Gastrocnemius medialis (tissue), 4 donors: ENCODE results near the gene CHMP6. TPM values are rescaled to one million over a fixed set of nuclear protein-coding genes. Genes with fewer than 3 reads are reported as not detected.

ENCODE experiments used
- ATAC-seq, 2 donors: fragments of 150-250 bp; one replicate each; pipeline ENCODE4 v1.9.1; 2016
- DNase-seq, 2 donors: peaks; one replicate each; pipeline ENCODE4 v3.0.0-alpha.2; 2019
- H3K27ac ChIP-seq, 4 donors: fragments of 200-600 bp; sonication (generic); 1 replicate in 1 of 4; 2 replicates in 3 of 4; pipeline ENCODE4 v1.5.1; 2016 to 2018; ENCODE audit warnings: mild to moderate bottlenecking in 2 of 4, moderate library complexity in 1 of 4
- H3K27me3 ChIP-seq, 3 donors: fragments of 200-600 bp; sonication (generic) in 2 of 3; 1 replicate in 1 of 3; 2 replicates in 2 of 3; pipeline versions ENCODE4 v1.5.1 to v1.6.0; 2016 to 2019; ENCODE audit warnings: mild to moderate bottlenecking in 1 of 3, moderate library complexity in 1 of 3
- H3K36me3 ChIP-seq, 2 donors: fragments of 200-600 bp; sonication (generic) in 1 of 2; one replicate each; pipeline ENCODE4 v1.5.1; 2017 to 2018
- H3K4me1 ChIP-seq, 2 donors: fragments of 200-600 bp; sonication (generic) in 1 of 2; one replicate each; pipeline ENCODE4 v1.5.1; 2016 to 2017; ENCODE audit warnings: mild to moderate bottlenecking in 2 of 2
- H3K4me3 ChIP-seq, 4 donors: fragments of 200-600 bp; sonication (generic) in 3 of 4; 1 replicate in 1 of 4; 2 replicates in 3 of 4; pipeline ENCODE4 v1.5.1; 2016 to 2019; ENCODE audit warnings: mild to moderate bottlenecking in 2 of 4
- H3K9me3 ChIP-seq, 3 donors: fragments of 200-600 bp; sonication (generic) in 2 of 3; 1 replicate in 1 of 3; 2 replicates in 2 of 3; pipeline ENCODE4 v1.5.1; 2016 to 2019
- CTCF ChIP-seq, 5 experiments: fragments of 450-650 bp in 3 of 5; fragments of 200-600 bp in 2 of 5; sonication (generic) in 2 of 5; IDR thresholded peaks in 4 of 5; conservative IDR thresholded peaks in 1 of 5; 1 replicate in 4 of 5; 2 replicates in 1 of 5; pipeline ENCODE4 v1.5.1; 2016 to 2019; ENCODE audit warnings: antibody characterized with exemption in 5 of 5, mild to moderate bottlenecking in 3 of 5, moderate library complexity in 3 of 5
- POLR2A ChIP-seq, 2 donors: fragments of 450-650 bp; IDR thresholded peaks; one replicate each; pipeline ENCODE4 v1.6.1; 2017; ENCODE audit warnings: antibody characterized with exemption in 2 of 2, mild to moderate bottlenecking in 2 of 2, moderate library complexity in 2 of 2
- in situ Hi-C, 4 donors: fragments of 200-750 bp; cut with MboI; loops; one replicate each; pipeline versions ENCODE4 v1.15.0 to v1.8.0; 2017; ENCODE audit warnings: low sequenced_read_pairs in 4 of 4
- intact Hi-C: fragments of 100-400 bp; cut with DNase I; formaldehyde crosslinking; loops from one replicate; pipeline ENCODE4 v1.15.1; 2023; ENCODE audit warnings: low total_unique reads
- total RNA-seq, 4 donors: library from RNA; depleted of rRNA; stranded (reverse); fragments of >200 nt; gene quantifications; one replicate each; pipeline versions ENCODE4 v1.1.0 to v1.2.3, GENCODE V29; 2016

The CHMP6 gene
- total RNA-seq, 4 donors from 2014 or later = 29.8 to 33.3 (median 33.0) TPM

GRCh38 chr17:81048827-81049371 is 57.3 kb downstream of the CHMP6 start:
- DNase-seq = no peak
- H3K4me3 ChIP-seq = no peak overlapping the region
- no peak for TF ChIP-seq POLR2A (IDR thresholded peaks at IDR 0.05)
- H3K27me3 ChIP-seq = no peaks in the 10 kb centered on the region
- no peaks in the 10 kb centered on the region for H3K36me3 ChIP-seq
- H3K4me1 ChIP-seq = peaks cover 20 to 22% of the 10 kb centered on the region in 2 donors
- in situ Hi-C loops = no loop called here
- ATAC-seq = no peak
- no peaks in the 10 kb centered on the region for H3K9me3 ChIP-seq
- peak overlapping the region in 2 of 4 donors; percentile 72 to 74 for H3K27ac ChIP-seq
- intact Hi-C loops = no loop called here

- H3K27me3 ChIP-seq = no peaks in the 10 kb centered on the region
- peak overlapping the region in 1 of 4 donors; percentile 19 for H3K4me3 ChIP-seq
- in situ Hi-C loops = no loop called here
- DNase-seq (no peak), ATAC-seq (no peak)
- H3K27ac ChIP-seq = peak overlapping the region; percentile 52 to 74 (median 72)
- intact Hi-C loops = no loop called here
- TF ChIP-seq POLR2A (IDR thresholded peaks at IDR 0.05) = no peak
- no peak for TF ChIP-seq CTCF (IDR thresholded peaks at IDR 0.05 in 4 of 5, conservative IDR thresholded peaks at IDR 0.05 in 1 of 5)
- H3K4me1 ChIP-seq = peaks cover 17 to 18% of the 10 kb centered on the region in 2 donors
- no peaks in the 10 kb centered on the region for H3K9me3 ChIP-seq
- no peaks in the 10 kb centered on the region for H3K36me3 ChIP-seq
Observed at GRCh38 chr17:81049372-81049911, 57.8 kb downstream of the CHMP6 start.

Other genes starting within 250 kb of the CHMP6 start
- 10 to 100 TPM in 3 of 4 donors, 1 to 10 TPM in 1; 7.3 to 36.1 (median 15.4) TPM for gene BAIAP2, start 43.3 kb downstream of the CHMP6 start, total RNA-seq
- gene PVALEF, start 173.7 kb downstream of the CHMP6 start, total RNA-seq = not detected
- gene AATK, start 174.4 kb downstream of the CHMP6 start, total RNA-seq = 1 to 10 TPM in 2 of 4 donors, under 1 TPM in 2; 0.10 to 1.3 (median 0.80) TPM
- 1 to 10 TPM; 6.0 to 8.8 (median 7.5) TPM for gene CEP131, start 231.1 kb downstream of the CHMP6 start, total RNA-seq
- gene TEPSIN, start 247.2 kb downstream of the CHMP6 start, total RNA-seq = 10 to 100 TPM; 15.5 to 32.9 (median 24.3) TPM
- 100 to 1,000 TPM in 1 of 4 donors, 10 to 100 TPM in 3; 39.4 to 700 (median 74.5) TPM for gene NDUFAF8, start 247.5 kb downstream of the CHMP6 start, total RNA-seq